Ovary (tissue), 9 donors: Measurements from ENCODE around the gene IBA57. TPM values are rescaled to one million over a fixed set of nuclear protein-coding genes. Genes with fewer than 3 reads are reported as not detected.
A peak's percentile ranks its signal among the peaks of the same experiment; 100 is the strongest.

Experiments
- DNase-seq, 5 donors: peaks; one replicate each; pipeline ENCODE4 v3.0.0-alpha.2; 2019 to 2020
- H3K27ac ChIP-seq, 2 donors: fragments of 200-600 bp; one replicate each; pipeline versions ENCODE4 v1.5.1 to v1.8.0; 2019 to 2022
- H3K27me3 ChIP-seq: fragments of 200-600 bp; one replicate; pipeline ENCODE4 v1.8.0; 2022
- H3K36me3 ChIP-seq: fragments of 200-600 bp; sonication (generic); one replicate; pipeline ENCODE4 v1.5.1; 2019
- H3K4me1 ChIP-seq: one replicate; pipeline ENCODE4 v1.8.1; 2013; ENCODE audit warnings: mild to moderate bottlenecking, moderate library complexity; ENCODE audit not compliant: insufficient read depth
- H3K4me3 ChIP-seq: fragments of 200-600 bp; sonication (generic); one replicate; pipeline ENCODE4 v1.5.1; 2017
- H3K9me3 ChIP-seq, 2 donors: fragments of 200-600 bp in 1 of 2; sonication (generic) in 1 of 2; one replicate each; pipeline versions ENCODE4 v1.5.1 to v1.8.1; 2013 to 2019; ENCODE audit warnings: mild to moderate bottlenecking in 1 of 2, moderate library complexity in 1 of 2
- EP300 ChIP-seq: sonication (generic); formaldehyde crosslinking; IDR thresholded peaks from one replicate; pipeline ENCODE4 v1.6.1; 2017; ENCODE audit warnings: antibody characterized with exemption
- POLR2A ChIP-seq: fragments of 450-650 bp; IDR thresholded peaks from one replicate; pipeline ENCODE4 v1.6.1; 2017; ENCODE audit warnings: antibody characterized with exemption, mild to moderate bottlenecking, moderate library complexity
- WGBS, 3 donors: extraction: QIAGEN DNeasy Blood & Tissue Kit in 1 of 3; methylation state at CpG; one replicate each; pipeline versions ENCODE4 v1.1.5 to v1.1.7; 2013 to 2017; 5-methylcytosine and 5-hydroxymethylcytosine counted together
- intact Hi-C, 4 donors: fragments of 100-400 bp; cut with DNase I; formaldehyde crosslinking; loops; one replicate each; pipeline versions ENCODE4 v1.11.0 to v1.15.1; 2022 to 2023
- polyA plus RNA-seq, 2 donors: library from polyadenylated mRNA; stranded (reverse); fragments of 200-250 nt in 1 of 2; fragments of 350-450 nt in 1 of 2; fragmentation: Illumina TruSeq in 1 of 2; extraction: RNeasy Lipid Tissue Mini Kit (QIAGEN cat#74804) in 1 of 2; gene quantifications; one replicate each; pipeline ENCODE4 v1.2.3, GENCODE V29; 2013 to 2014
- total RNA-seq, 7 donors: library from RNA; depleted of rRNA in 2 of 7; stranded (reverse); fragments of >200 nt in 2 of 7; fragmentation: NEBNext Ultra II Directional in 3 of 7; extraction: Animal tissue kit (Norgen Biotek cat#: 25700) in 3 of 7; gene quantifications; one replicate each; pipeline versions ENCODE4 v1.1.0 to v1.2.4, GENCODE V29; 2016 to 2023
- TF ChIP-seq, protein P1 (sequence below), 3 donors: fragments of 450-650 bp in 2 of 3; fragments of 200-600 bp in 1 of 3; IDR thresholded peaks; one replicate each; pipeline versions ENCODE4 v1.5.1 to v1.8.0; 2016 to 2022; ENCODE audit warnings: antibody characterized with exemption in 3 of 3, mild to moderate bottlenecking in 1 of 3
- donor health status: DM: no; HTN: no; CAD: no; lungs with moderate emphysema.
- donor health status: DM: no; HTN: no; CAD: no.
- donor health status: Bipolar disorder and iron deficiency.
- donor health status: DM: yes; HTN: yes; CAD: no.
- donor health status: DM: no; HTN: no; CAD: no.
- donor health status: DM: yes; HTN: yes; CAD: no.

Gene IBA57
- total and polyA plus RNA-seq, 9 donors = 2.8 to 14.5 (median 9.0) TPM

DNA sequence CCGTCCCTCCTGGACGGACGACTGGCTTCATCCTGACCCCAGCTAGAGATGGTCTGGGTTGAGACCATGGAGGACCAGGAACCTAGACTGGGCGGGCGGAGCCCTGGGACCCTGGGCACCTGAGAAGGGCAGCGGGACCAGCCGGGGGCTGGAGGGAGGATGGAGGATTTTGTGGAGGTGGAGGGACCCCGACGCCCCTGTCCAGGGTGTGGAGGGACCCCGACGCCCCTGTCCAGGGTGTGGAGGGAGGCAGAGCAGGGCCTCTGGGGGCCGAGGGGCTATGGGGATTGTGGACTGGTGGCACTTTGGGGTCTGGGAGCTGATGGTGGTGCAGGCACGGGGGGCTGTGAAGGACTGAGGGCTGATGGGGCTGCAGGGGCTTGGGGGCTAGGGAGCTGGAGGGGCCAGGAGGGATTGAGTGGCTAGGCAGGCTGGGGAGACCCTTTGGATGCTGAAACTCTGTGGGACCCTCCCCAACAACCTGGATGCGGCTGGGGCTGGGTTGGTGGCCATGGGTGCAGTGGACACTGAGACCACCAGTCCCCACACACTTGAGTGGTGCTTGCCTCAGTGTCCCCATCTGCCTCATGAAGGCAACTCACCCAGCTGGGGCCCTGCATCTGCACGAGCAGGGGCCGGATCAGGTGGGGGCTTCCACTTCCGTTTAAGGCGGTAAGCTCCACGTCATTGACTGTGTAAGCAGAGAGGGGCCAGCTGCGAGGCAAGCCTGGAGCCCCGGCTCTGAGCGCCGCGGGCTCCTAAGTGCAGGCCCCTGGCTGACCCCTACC is 8.5 kb upstream of the IBA57 start:
- no peak overlapping the region for H3K27ac ChIP-seq
- no peak overlapping the region for H3K4me3 ChIP-seq
- H3K27me3 ChIP-seq = no peaks in the 10 kb centered on the region
- intact Hi-C loops = no loop called here
- DNase-seq = peak in 3 of 5 donors; percentile 22 to 31 (median 26)
- H3K9me3 ChIP-seq = no peaks in the 10 kb centered on the region
- TF ChIP-seq POLR2A (no peak), EP300 (no peak)
- TF ChIP-seq, protein P1, sequence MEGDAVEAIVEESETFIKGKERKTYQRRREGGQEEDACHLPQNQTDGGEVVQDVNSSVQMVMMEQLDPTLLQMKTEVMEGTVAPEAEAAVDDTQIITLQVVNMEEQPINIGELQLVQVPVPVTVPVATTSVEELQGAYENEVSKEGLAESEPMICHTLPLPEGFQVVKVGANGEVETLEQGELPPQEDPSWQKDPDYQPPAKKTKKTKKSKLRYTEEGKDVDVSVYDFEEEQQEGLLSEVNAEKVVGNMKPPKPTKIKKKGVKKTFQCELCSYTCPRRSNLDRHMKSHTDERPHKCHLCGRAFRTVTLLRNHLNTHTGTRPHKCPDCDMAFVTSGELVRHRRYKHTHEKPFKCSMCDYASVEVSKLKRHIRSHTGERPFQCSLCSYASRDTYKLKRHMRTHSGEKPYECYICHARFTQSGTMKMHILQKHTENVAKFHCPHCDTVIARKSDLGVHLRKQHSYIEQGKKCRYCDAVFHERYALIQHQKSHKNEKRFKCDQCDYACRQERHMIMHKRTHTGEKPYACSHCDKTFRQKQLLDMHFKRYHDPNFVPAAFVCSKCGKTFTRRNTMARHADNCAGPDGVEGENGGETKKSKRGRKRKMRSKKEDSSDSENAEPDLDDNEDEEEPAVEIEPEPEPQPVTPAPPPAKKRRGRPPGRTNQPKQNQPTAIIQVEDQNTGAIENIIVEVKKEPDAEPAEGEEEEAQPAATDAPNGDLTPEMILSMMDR (IDR thresholded peaks at IDR 0.05) = no peak
- H3K36me3 ChIP-seq = no peaks in the 10 kb centered on the region
- peaks cover 3% of the 10 kb centered on the region for H3K4me1 ChIP-seq
- 75 to 84% (median 81%) methylated on average over 24 of the region's 24 CpGs for WGBS, 3 donors

DNA sequence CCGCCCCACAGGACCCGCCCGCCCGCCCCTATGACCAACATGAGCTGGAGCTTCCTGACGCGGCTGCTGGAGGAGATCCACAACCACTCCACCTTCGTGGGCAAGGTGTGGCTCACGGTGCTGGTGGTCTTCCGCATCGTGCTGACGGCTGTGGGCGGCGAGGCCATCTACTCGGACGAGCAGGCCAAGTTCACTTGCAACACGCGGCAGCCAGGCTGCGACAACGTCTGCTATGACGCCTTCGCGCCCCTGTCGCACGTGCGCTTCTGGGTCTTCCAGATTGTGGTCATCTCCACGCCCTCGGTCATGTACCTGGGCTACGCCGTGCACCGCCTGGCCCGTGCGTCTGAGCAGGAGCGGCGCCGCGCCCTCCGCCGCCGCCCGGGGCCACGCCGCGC is 7.9 kb upstream of the IBA57 start:
- no peaks in the 10 kb centered on the region for H3K9me3 ChIP-seq
- peak in 3 of 5 donors; percentile 22 to 39 (median 28) for DNase-seq
- no peaks in the 10 kb centered on the region for H3K36me3 ChIP-seq
- TF ChIP-seq EP300 = no peak
- TF ChIP-seq POLR2A = no peak
- TF ChIP-seq, protein P1 (IDR thresholded peaks at IDR 0.05) = no peak
- H3K4me1 ChIP-seq = peaks cover 8% of the 10 kb centered on the region
- 50 to 64% (median 55%) methylated on average over 30 to 43 of the region's 43 CpGs for WGBS, 3 donors
- H3K27ac ChIP-seq = no peak overlapping the region
- H3K27me3 ChIP-seq = no peaks in the 10 kb centered on the region
- no peak overlapping the region for H3K4me3 ChIP-seq
- intact Hi-C loops = no loop called here

DNA sequence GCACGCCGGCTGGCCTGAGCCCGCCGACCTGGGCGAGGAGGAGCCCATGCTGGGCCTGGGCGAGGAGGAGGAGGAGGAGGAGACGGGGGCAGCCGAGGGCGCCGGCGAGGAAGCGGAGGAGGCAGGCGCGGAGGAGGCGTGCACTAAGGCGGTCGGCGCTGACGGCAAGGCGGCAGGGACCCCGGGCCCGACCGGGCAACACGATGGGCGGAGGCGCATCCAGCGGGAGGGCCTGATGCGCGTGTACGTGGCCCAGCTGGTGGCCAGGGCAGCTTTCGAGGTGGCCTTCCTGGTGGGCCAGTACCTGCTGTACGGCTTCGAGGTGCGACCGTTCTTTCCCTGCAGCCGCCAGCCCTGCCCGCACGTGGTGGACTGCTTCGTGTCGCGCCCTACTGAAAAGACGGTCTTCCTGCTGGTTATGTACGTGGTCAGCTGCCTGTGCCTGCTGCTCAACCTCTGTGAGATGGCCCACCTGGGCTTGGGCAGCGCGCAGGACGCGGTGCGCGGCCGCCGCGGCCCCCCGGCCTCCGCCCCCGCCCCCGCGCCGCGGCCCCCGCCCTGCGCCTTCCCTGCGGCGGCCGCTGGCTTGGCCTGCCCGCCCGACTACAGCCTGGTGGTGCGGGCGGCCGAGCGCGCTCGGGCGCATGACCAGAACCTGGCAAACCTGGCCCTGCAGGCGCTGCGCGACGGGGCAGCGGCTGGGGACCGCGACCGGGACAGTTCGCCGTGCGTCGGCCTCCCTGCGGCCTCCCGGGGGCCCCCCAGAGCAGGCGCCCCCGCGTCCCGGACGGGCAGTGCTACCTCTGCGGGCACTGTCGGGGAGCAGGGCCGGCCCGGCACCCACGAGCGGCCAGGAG is 7.2 kb upstream of the IBA57 start:
- Histone ChIP-seq H3K36me3 (no peaks in the 10 kb centered on the region), H3K27ac (no peak overlapping the region), H3K4me1 (peaks cover 10% of the 10 kb centered on the region), H3K4me3 (no peak overlapping the region), H3K27me3 (no peaks in the 10 kb centered on the region), H3K9me3 (no peaks in the 10 kb centered on the region)
- intact Hi-C loops = no loop called here
- DNase-seq = peak in 2 of 5 donors; percentile 49 to 51
- 13 to 34% (median 21%) methylated on average over 73 to 98 of the region's 98 CpGs for WGBS, 3 donors
- TF ChIP-seq EP300 = no peak
- TF ChIP-seq, protein P1 (IDR thresholded peaks at IDR 0.05) = no peak
- no peak for TF ChIP-seq POLR2A

DNA sequence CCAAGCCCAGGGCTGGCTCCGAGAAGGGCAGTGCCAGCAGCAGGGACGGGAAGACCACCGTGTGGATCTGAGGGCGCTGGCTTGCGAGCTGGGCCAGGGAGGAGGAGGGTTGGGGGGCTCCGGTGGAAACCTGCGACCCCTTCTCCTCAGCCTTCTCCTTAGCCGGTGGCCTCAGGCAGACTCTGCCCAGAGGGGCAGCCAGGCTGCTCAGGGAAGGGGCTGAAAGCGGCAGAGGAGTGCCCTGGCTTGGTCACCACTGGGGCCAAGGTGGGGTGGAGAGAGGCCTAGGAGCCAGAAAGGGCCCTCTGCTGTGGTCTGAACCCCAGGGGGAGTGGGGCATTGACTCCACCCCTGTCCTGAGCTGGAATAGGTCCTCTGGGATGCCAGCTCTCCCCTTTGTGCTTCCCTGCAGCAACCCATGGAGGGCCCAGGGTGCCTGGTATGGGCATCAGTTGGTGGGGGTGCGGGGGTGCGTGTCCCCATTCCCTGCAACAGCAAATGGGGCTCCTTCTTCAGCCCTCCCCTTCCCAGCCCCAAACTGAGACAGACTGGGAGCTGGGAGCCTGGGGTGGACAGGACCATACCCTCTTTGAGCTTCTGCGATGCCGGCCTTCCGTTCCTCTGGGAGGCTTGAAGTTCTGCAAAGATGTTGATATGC is 6.5 kb upstream of the IBA57 start:
- DNase-seq = peak in 2 of 5 donors; percentile 24 to 35
- intact Hi-C loops = no loop called here
- H3K4me1 ChIP-seq = peaks cover 10% of the 10 kb centered on the region
- no peaks in the 10 kb centered on the region for H3K9me3 ChIP-seq
- H3K27me3 ChIP-seq = no peaks in the 10 kb centered on the region
- TF ChIP-seq POLR2A (no peak), EP300 (no peak)
- TF ChIP-seq, protein P1 (IDR thresholded peaks at IDR 0.05) = no peak
- no peak overlapping the region for H3K27ac ChIP-seq
- no peak overlapping the region for H3K4me3 ChIP-seq
- H3K36me3 ChIP-seq = no peaks in the 10 kb centered on the region
- 67 to 81% (median 80%) methylated on average over 14 of the region's 14 CpGs for WGBS, 3 donors
